Chondrocyte (in vitro differentiated cells): ENCODE data around the gene TSHR. TPM values are rescaled to one million over a fixed set of nuclear protein-coding genes. Genes with fewer than 3 reads are reported as not detected.

Source experiments
- DNase-seq: peaks from one replicate; pipeline ENCODE4 v3.0.0; 2021; ENCODE audit warnings: mixed read lengths, low spot score
- H3K27ac Mint-ChIP-seq: one replicate; pipeline ENCODE4 v1.8.0; 2021; ENCODE audit warnings: mild to moderate bottlenecking, moderate library complexity, mixed read lengths; ENCODE audit not compliant: unreplicated experiment
- H3K27me3 Mint-ChIP-seq: 2 replicates; pipeline ENCODE4 v1.8.0; 2021; ENCODE audit warnings: low read depth, mixed read lengths
- H3K36me3 Mint-ChIP-seq: 2 replicates; pipeline ENCODE4 v1.8.0; 2021; ENCODE audit warnings: low read depth, mixed read lengths
- H3K4me1 Mint-ChIP-seq: 2 replicates; pipeline ENCODE4 v1.8.0; 2021; ENCODE audit warnings: low read depth, mild to moderate bottlenecking, mixed read lengths
- H3K4me3 Mint-ChIP-seq: one replicate; pipeline ENCODE4 v1.8.0; 2021; ENCODE audit warnings: mild to moderate bottlenecking, moderate library complexity, mixed read lengths; ENCODE audit not compliant: unreplicated experiment
- H3K9me3 Mint-ChIP-seq: 2 replicates; pipeline ENCODE4 v1.8.0; 2021; ENCODE audit warnings: low read depth, mixed read lengths
- total RNA-seq: library from RNA; stranded (reverse); gene quantifications from 3 replicates; pipeline ENCODE4 v1.2.1, GENCODE V29; 2021
- TF ChIP-seq, protein P1 (sequence below): fragments of 200-600 bp; sonication (generic); IDR thresholded peaks from 2 replicates; pipeline ENCODE4 v1.5.0; 2021; ENCODE audit warnings: antibody characterized with exemption, mild to moderate bottlenecking, moderate library complexity

The TSHR gene
- total RNA-seq, 1 donor from 2014 or later, result not detected

DNA sequence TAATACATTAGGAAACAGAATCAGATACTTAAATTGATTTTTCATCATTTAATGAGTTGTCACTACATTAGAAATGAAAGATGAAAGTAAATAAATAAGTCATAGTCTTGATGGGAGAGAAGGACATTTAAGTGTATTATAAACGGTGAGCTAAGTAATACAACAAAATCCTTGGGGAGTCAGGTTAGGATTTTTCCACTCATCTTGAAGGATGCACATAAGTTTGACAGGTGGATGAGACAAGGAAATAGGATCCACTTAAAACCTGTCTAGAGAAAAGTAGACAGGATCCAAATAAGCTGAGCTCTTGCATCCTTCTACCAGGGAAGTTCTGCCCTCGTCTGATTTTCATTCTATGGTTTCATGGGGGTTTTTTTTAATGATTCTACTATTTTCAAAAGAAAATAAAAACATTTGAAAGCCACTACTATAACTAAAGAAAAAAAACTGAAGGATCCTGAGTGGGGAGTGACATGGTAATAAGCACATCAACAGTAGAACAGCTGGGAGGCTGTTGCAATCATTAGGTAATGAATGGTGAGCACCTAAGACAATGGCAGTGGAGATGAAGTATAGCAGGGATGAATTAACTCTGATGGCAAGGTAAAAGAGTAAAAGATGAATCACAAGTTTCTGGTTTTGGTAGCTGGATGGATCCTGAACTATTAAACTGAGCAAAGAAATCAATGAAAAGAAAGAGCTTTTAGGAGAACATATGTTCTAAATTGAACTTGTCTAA, 30.9 kb upstream of the TSHR start:
- Mint-ChIP-seq H3K9me3 (peaks cover 21% of the 10 kb centered on the region), H3K27me3 (no peaks in the 10 kb centered on the region), H3K4me1 (peaks cover 6% of the 10 kb centered on the region), H3K27ac (no peak overlapping the region), H3K4me3 (no peak overlapping the region), H3K36me3 (peaks cover 3% of the 10 kb centered on the region)
- no peak for DNase-seq
- TF ChIP-seq, protein P1, sequence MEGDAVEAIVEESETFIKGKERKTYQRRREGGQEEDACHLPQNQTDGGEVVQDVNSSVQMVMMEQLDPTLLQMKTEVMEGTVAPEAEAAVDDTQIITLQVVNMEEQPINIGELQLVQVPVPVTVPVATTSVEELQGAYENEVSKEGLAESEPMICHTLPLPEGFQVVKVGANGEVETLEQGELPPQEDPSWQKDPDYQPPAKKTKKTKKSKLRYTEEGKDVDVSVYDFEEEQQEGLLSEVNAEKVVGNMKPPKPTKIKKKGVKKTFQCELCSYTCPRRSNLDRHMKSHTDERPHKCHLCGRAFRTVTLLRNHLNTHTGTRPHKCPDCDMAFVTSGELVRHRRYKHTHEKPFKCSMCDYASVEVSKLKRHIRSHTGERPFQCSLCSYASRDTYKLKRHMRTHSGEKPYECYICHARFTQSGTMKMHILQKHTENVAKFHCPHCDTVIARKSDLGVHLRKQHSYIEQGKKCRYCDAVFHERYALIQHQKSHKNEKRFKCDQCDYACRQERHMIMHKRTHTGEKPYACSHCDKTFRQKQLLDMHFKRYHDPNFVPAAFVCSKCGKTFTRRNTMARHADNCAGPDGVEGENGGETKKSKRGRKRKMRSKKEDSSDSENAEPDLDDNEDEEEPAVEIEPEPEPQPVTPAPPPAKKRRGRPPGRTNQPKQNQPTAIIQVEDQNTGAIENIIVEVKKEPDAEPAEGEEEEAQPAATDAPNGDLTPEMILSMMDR, result no peak

DNA sequence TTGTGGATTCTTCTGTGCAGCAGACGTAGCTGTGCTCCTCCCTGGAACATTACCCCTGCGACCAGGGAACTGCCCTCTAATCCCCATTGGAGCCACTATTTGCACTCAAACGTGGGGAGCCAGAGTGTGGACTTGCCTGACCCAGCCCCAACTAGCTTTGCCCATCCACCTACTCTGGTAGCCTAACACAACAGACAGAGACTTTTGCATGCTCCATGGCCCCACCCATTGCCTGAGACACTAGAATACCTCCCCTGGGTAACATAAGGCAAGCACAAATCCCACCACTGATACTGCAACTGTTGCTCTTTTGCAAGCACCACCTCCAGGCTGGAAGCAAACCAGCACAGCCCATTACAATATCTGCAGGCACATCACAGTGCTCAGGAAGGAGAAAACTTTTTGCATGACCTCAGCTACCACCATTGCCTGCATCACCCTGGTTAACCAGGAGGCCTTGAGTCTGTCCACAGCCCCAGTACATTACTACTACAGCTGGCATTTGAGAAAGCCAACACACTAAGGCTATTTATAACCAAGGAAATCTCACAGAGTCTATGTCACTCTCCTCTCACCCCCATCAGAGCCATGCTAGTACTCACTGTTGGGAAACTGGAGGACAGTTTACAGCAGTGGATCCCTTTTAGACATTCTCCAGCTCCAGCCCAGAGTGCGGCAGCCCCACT, 28.9 kb upstream of the TSHR start:
- Mint-ChIP-seq H3K4me1 (peaks cover 9% of the 10 kb centered on the region), H3K9me3 (peaks cover 21% of the 10 kb centered on the region), H3K27ac (peak overlapping the region; percentile 50), H3K4me3 (no peak overlapping the region), H3K36me3 (peaks cover 3% of the 10 kb centered on the region), H3K27me3 (no peaks in the 10 kb centered on the region)
- TF ChIP-seq, protein P1, result no peak
- no peak for DNase-seq

DNA sequence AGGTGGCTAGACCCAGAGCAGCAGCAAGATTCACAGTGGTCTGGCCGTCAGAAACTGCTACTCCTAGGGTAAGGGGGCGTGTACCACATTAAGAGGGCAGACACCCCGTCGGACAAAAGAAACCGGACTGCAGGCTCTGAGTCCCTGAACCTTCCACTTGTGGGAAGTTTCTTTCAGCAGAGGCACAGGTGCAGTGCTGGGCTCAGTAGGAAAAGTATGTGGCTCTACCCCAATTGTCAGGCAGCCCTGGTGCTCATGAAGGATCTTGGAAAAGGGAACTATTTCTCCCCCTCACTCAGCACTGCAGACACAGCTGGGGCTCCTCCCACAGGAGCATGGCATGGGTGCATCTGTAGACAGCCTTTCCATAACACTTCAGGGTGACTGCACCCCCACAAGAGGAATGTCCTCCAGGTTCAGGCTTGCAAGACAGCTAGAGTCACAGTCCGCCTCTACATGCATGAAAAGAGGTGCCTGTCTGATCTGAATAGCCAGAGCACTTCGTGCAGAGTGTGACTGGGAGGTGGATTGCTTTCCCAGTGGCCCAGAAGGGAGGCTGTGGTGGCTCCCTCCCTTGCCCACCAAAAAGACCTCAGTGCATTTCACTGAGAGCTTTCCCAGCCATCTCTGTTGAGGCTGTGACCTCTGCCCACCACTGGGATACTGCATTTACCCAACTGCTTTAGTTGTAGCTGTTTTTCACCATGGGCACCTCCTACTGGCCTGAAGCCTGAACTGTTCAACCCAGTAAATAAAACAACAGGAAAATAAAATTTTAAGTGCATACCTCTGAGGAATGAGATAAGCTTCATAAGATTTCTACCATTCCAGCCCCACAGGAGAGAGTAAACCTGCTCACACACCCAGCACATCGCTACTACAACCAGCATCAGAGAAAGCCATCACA, 28.1 kb upstream of the TSHR start:
- DNase-seq, result no peak
- Mint-ChIP-seq H3K9me3 (peaks cover 21% of the 10 kb centered on the region), H3K4me1 (peaks cover 9% of the 10 kb centered on the region), H3K27ac (peak overlapping the region; percentile 50), H3K27me3 (no peaks in the 10 kb centered on the region), H3K4me3 (no peak overlapping the region), H3K36me3 (peaks cover 3% of the 10 kb centered on the region)
- TF ChIP-seq, protein P1, result peak; percentile 25

DNA sequence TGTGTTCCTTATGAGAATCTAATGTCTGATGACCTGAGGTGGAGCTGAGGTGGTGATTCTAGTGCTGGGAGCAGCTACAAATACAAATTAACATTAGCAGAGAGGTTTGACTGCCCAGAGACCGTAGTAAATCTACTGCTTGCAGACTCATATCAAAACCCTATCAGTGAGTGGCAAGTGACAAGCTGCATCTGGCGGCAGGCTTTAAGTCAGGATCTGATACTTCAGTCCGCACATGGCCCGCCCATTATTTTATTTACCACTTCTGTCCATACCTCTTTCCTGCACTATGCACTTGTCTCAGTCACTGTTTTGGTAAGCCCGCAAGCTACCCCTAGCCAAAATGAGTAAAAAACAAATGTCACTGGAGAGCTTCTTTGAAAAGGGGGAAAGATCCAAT, 25.3 kb upstream of the TSHR start:
- Mint-ChIP-seq H3K27me3 (no peaks in the 10 kb centered on the region), H3K9me3 (peaks cover 19% of the 10 kb centered on the region), H3K4me1 (peaks cover 9% of the 10 kb centered on the region), H3K36me3 (peaks cover 3% of the 10 kb centered on the region), H3K4me3 (no peak overlapping the region), H3K27ac (no peak overlapping the region)
- TF ChIP-seq, protein P1, result no peak
- no peak for DNase-seq
